ENCODE results near the gene DOCK11. TPM values are rescaled to one million over a fixed set of nuclear protein-coding genes. Genes with fewer than 3 reads are reported as not detected.

The DOCK11 gene
- total and polyA plus RNA-seq, 10 of the 15 experiments (the other 5 are each of a cell fraction or from before 2014, with no cell fraction given): 16.3 to 30.7 (median 19.8) TPM

DNA sequence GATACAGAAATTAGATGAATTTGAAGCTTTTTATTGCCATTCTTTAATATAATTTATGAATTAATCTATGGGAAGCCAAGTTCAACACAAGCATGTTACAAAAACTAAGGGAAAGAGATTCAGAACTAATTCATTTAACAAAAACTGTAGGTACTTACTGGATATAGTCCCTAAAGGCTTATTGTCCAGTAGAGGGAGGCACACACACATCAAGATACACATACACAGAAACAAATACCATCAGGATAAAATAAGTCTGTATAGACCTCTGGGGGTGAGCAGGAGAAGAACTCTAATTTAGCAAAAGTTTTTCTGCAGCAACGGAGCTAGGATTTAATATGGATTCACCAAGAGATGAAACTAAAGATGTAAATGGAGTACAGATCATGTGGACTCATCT lies 148.8 kb downstream of the DOCK11 start:
- in situ Hi-C loops (cut with MboI): no loop called here
- WGBS (ENCODE audit: insufficient coverage, insufficient replicate concordance, low lambda C conversion rate, missing lambda C conversion rate): 4% methylated on average over 1 of the region's 1 CpG

More for the DNA sequence above, 148.8 kb downstream of the DOCK11 start:
- Histone ChIP-seq H3K36me3 (ENCODE audit: control insufficient read depth in 2 of 2, insufficient read depth in 2 of 2, low read length in 1 of 2) (no peaks in the 10 kb centered on the region), H3K4me1 (ENCODE audit: control insufficient read depth, insufficient read depth, low read length) (no peaks in the 10 kb centered on the region), H3K4me2 (ENCODE audit: control insufficient read depth, insufficient read depth) (no peak overlapping the region), H2AFZ (ENCODE audit: control insufficient read depth, low read depth, low read length) (no peak overlapping the region), H3K79me2 (ENCODE audit: control insufficient read depth, insufficient read depth, low read length) (no peaks in the 10 kb centered on the region), H3K27ac (ENCODE audit: control insufficient read depth, insufficient read depth) (no peak overlapping the region), H3K4me3 (no peak overlapping the region), H3K9me3 (replicated peaks; ENCODE audit: control insufficient read depth, insufficient read depth, low read length) (no peaks in the 10 kb centered on the region), H3K27me3 (replicated peaks in 1 of 2; ENCODE audit: control insufficient read depth in 2 of 2, insufficient read depth in 2 of 2, low read length in 1 of 2) (no peaks in the 10 kb centered on the region), H3K9ac (ENCODE audit: control insufficient read depth, insufficient read depth, low read length) (no peak overlapping the region), H4K20me1 (ENCODE audit: control insufficient read depth, insufficient read depth) (no peaks in the 10 kb centered on the region)
- ATAC-seq: peak; percentile 76
- ChIA-PET POLR2A (no interaction called here), CTCF (interaction anchor here (0.6 to 2.4 kb wide), 29 partner anchors 8 to 422 kb away, joined by 3 to 22 read pairs (median 4); no protein-coding TSS in a partner anchor), RAD21 (ENCODE audit: unreplicated experiment) (interaction anchor here (0.7 to 2.1 kb wide), 7 partner anchors 8 to 164 kb away, joined by 3 to 18 read pairs (median 5); no protein-coding TSS in a partner anchor), SMC1A (ENCODE audit: uncharacterized antibody, unreplicated experiment) (interaction anchor here (0.7 to 2.8 kb wide), 16 partner anchors 8 to 187 kb away, joined by 3 to 29 read pairs (median 4); no protein-coding TSS in a partner anchor)
- TF ChIP-seq POLR2AphosphoS2 (IDR thresholded peaks at IDR 0.05; ENCODE audit: low read depth, low read length) (no peak), BRCA1 (IDR thresholded peaks at IDR 0.05; ENCODE audit: low read depth, low read length) (no peak), ZNF207 (IDR thresholded peaks at IDR 0.05; ENCODE audit: borderline replicate concordance) (no peak), ZNF384 (IDR thresholded peaks at IDR 0.05; ENCODE audit: borderline replicate concordance, low read depth, low read length) (no peak), SMC3 (IDR thresholded peaks at IDR 0.05; ENCODE audit: borderline replicate concordance, low read length) (peak; percentile 8; the same call in 1 of the 2 replicates), ZSCAN29 (IDR thresholded peaks at IDR 0.05) (peak; percentile 55; the same call in 1 of the 2 replicates), WRNIP1 (IDR thresholded peaks at IDR 0.05; ENCODE audit: borderline replicate concordance, low read depth, low read length) (no peak), RAD21 (IDR thresholded peaks at IDR 0.05; ENCODE audit: insufficient read depth, low read depth, low read length) (peak; percentile 43; the same call in 1 of the 2 replicates), NR2F1 (conservative IDR thresholded peaks at IDR 0.05) (no peak), KDM1A (IDR thresholded peaks at IDR 0.05; ENCODE audit: borderline replicate concordance) (no peak)
- TF ChIP-seq, protein P1, sequence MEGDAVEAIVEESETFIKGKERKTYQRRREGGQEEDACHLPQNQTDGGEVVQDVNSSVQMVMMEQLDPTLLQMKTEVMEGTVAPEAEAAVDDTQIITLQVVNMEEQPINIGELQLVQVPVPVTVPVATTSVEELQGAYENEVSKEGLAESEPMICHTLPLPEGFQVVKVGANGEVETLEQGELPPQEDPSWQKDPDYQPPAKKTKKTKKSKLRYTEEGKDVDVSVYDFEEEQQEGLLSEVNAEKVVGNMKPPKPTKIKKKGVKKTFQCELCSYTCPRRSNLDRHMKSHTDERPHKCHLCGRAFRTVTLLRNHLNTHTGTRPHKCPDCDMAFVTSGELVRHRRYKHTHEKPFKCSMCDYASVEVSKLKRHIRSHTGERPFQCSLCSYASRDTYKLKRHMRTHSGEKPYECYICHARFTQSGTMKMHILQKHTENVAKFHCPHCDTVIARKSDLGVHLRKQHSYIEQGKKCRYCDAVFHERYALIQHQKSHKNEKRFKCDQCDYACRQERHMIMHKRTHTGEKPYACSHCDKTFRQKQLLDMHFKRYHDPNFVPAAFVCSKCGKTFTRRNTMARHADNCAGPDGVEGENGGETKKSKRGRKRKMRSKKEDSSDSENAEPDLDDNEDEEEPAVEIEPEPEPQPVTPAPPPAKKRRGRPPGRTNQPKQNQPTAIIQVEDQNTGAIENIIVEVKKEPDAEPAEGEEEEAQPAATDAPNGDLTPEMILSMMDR (IDR thresholded peaks at IDR 0.05 in 2 of 3, conservative IDR thresholded peaks at IDR 0.05 in 1 of 3; ENCODE audit: control insufficient read depth in 2 of 3, extremely low read depth in 1 of 3, insufficient read depth in 1 of 3, low read depth in 3 of 3, low read length in 3 of 3): peak in 2 of 3 experiments; percentile 31 to 45; a peak in 3 of 6 replicates
- TF ChIP-seq, protein P2, sequence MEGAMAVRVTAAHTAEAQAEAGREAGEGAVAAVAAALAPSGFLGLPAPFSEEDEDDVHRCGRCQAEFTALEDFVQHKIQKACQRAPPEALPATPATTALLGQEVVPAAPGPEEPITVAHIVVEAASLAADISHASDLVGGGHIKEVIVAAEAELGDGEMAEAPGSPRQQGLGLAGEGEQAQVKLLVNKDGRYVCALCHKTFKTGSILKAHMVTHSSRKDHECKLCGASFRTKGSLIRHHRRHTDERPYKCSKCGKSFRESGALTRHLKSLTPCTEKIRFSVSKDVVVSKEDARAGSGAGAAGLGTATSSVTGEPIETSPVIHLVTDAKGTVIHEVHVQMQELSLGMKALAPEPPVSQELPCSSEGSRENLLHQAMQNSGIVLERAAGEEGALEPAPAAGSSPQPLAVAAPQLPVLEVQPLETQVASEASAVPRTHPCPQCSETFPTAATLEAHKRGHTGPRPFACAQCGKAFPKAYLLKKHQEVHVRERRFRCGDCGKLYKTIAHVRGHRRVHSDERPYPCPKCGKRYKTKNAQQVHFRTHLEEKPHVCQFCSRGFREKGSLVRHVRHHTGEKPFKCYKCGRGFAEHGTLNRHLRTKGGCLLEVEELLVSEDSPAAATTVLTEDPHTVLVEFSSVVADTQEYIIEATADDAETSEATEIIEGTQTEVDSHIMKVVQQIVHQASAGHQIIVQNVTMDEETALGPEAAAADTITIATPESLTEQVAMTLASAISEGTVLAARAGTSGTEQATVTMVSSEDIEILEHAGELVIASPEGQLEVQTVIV (IDR thresholded peaks at IDR 0.05; ENCODE audit: borderline replicate concordance, partially characterized antibody): no peak
- intact Hi-C loops (cut with micrococcal nuclease; ENCODE audit: unreplicated experiment): loop anchor here (1.0 kb wide), 1 partner anchor 163 kb away; no protein-coding TSS in a partner anchor
- no peak for FAIRE-seq
- DNase-seq (ENCODE audit: low read depth, low spot score): no peak
- BruUV-seq (replicated peaks): no TSS peak
